PC-9 (cell line): ENCODE data around the gene KRT15.

Experiments used
- EZH2 ChIP-seq: fragments of 200-600 bp; sonication (generic); IDR thresholded peaks from 2 replicates; pipeline ENCODE4 v1.8.0; 2017; ENCODE audit warnings: antibody characterized with exemption, low read depth
- TF ChIP-seq, protein P1 (sequence below): fragments of 200-600 bp; sonication (generic); conservative IDR thresholded peaks from 2 replicates; pipeline ENCODE4 v1.6.1; 2017; ENCODE audit warnings: mixed run types, antibody characterized with exemption, mild to moderate bottlenecking, moderate library complexity

- TF ChIP-seq, protein P1, sequence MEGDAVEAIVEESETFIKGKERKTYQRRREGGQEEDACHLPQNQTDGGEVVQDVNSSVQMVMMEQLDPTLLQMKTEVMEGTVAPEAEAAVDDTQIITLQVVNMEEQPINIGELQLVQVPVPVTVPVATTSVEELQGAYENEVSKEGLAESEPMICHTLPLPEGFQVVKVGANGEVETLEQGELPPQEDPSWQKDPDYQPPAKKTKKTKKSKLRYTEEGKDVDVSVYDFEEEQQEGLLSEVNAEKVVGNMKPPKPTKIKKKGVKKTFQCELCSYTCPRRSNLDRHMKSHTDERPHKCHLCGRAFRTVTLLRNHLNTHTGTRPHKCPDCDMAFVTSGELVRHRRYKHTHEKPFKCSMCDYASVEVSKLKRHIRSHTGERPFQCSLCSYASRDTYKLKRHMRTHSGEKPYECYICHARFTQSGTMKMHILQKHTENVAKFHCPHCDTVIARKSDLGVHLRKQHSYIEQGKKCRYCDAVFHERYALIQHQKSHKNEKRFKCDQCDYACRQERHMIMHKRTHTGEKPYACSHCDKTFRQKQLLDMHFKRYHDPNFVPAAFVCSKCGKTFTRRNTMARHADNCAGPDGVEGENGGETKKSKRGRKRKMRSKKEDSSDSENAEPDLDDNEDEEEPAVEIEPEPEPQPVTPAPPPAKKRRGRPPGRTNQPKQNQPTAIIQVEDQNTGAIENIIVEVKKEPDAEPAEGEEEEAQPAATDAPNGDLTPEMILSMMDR, result no peak
- TF ChIP-seq EZH2, result no peak
Observed at GRCh38 chr17:41561554-41561953, 42.9 kb upstream of the KRT15 start.
